ENCODE measurements around the gene RXFP1. TPM values are rescaled to one million over a fixed set of nuclear protein-coding genes. Genes with fewer than 3 reads are reported as not detected.

Gene RXFP1
- total RNA-seq, 1 donor from 2014 or later: not detected

DNA sequence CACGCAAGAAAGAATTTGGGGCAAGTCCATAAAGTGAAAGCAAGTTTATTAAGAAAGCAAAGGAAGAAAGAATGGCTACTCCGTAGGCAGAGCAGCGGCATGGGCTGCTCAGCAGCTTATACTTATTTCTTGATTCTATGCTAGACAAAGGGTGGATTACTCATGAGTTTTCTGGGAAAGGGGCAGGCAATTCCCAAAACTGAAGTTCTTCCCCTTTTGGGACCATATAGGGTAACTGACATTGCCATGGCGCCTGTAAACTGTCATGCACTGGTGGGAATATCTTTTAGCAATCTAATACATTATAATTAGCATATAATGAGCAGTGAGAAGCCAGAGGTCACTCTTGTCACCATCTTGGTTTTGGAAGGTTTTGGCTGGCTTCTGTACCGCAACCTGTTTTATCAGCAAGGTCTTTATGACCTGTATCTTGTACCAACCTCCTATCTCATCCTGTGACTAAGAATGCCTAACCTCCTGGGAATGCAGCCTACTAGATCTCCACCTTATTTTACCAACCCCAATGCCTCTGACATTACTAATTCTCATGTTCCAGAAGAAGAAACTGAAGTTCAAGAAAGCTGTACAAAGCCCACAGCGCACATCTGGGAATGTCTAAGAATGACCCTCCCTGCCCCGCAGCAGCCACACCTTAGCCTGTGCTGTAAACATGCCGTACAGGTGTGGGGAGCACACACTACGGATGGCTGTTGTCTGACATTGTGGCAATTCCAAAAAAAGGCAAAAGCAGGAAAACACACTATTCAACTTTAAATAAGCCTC is 18.6 kb downstream of the RXFP1 start:
- DNase-seq (ENCODE audit: extremely low read depth, low read depth, low spot score): no peak

DNA sequence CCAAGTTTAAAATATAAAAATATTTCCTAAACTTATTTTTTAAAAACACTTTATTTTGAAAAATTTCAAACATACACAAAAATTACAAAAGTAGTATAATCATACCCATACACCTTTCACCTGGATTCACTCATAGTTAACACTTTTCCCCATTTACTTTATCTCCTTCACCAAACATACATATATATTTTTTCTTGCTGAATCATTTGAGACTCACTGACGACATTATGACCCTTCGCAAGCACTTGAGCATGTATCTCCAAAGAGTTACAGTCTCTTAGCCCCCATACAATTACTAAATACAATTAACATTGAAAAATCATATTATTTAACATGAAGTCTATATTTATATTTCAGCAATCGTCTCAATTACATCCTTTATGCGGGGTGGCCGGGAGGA is 19.8 kb downstream of the RXFP1 start:
- DNase-seq (ENCODE audit: extremely low read depth, low read depth, low spot score): no peak

DNA sequence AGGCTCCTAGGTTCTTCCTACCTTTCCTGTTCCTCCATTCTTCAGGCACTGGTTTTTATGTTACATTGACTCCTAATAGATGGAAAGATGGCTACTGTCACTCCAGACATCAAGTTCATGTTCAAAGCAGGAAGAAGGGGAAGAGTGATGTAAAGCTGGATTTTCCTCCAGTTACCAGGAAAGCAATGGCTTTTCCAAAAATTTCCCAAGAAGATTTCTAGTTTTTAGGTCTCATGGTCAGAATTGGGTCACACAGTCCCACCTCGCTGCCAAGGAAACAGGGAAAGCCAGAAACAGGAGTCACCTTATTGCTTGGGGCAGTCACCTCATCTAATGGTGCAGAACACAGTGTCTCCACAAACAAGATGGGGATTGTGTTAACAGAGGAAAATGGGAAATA is 21.5 kb downstream of the RXFP1 start:
- no peak for DNase-seq (ENCODE audit: extremely low read depth, low read depth, low spot score)

DNA sequence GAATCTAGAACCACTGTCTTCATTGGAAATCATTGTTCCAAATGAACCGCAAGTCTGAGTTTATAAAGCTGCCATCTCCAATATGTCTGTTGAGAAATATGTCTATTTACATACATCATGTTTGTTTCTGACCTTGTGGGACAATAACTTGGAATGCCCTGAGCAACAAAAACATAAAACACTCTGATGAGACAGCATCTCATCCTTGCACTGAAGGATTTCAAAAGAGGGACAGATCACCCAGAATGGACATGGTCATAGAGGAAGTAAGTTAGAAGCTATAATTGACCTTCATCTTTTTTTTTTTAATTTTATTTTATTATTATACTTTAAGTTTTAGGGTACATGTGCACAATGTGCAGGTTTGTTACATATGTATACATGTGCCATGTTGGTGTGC is 22.5 kb downstream of the RXFP1 start:
- no peak for DNase-seq (ENCODE audit: extremely low read depth, low read depth, low spot score)

DNA sequence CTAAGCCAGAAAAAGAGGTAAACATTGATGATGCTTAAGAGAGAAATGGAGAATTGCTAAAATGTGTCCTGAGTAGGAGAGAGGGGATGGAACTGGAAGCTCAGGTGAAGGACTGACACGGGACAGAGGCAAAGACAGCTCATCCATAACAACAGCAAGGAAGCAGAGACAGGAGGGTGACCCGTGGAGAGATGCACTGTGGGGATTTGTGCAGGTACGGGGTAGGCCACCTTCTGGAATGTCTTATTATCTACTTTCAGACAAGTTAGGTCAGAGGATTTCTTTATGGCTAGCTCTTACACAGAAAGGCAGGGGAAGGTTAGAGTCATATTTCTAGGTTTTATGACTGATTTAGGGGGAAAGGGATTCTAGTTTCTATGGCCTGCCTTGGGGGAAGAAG is 31.7 kb downstream of the RXFP1 start:
- no peak for DNase-seq (ENCODE audit: extremely low read depth, low read depth, low spot score)

DNA sequence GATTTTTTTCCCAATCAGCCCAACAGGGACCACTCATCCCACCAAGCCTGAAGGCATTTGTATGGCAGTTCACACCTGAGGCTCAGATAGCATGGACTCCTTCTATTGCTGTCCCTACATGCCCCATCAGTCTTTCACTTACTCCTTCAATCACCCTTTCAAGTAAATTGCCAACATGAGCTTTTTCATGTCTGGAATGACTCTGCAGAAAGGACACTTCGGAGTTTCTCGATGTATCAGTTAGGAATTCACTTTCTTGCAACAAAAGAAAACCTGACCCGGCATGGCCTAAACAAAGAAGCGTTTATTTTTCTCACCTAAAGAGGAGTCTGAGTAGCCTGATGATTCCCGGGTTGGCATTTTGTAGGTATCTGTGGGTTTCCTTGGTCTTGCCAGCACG is 38.6 kb downstream of the RXFP1 start:
- no peak for DNase-seq (ENCODE audit: extremely low read depth, low read depth, low spot score)

DNA sequence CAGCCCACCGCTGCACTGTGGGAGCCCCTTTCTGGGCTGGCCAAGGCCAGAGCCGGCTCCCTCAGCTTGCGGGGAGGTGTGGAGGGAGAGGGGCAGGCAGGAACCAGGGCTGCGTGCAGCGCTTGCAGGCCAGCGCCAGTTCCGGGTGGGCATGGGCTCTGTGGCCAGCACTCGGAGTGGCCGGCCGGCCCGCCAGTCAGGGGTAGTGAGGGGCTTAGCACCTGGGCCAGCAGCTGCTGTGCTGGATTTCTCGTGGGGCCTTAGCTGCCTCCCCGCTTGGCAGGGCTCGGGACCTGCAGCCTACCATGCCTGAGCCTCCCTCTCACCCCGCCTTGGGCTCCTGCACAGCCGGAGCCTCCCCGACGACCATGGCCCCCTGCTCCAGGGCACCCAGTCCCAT is 45.2 kb downstream of the RXFP1 start:
- DNase-seq (ENCODE audit: extremely low read depth, low read depth, low spot score): no peak

DNA sequence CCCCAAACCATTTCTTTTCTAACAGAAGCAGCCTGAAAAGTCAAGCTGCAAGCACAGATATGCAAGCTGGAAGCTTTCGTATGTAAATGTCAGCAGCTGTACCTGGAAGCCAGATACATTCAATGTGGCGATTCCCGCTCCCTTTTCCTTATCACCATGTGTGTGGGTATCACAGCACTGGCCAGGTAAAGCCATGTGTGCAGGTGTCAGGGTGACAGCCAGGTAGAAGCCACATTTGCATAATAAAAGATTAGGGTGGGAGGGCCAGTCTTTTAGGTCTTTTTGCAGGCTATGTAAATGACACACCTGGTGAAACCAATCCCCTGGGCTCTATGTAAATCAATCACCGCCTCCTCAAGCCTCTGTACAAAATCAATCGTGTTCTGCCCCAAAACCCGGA is 50.1 kb downstream of the RXFP1 start:
- no peak for DNase-seq (ENCODE audit: extremely low read depth, low read depth, low spot score)

GRCh38 chr4:158572608-158573007 is 50.9 kb downstream of the RXFP1 start:
- no peak for DNase-seq (ENCODE audit: extremely low read depth, low read depth, low spot score)

- peak; percentile 3 for DNase-seq (ENCODE audit: extremely low read depth, low read depth, low spot score)
These were observed 56.8 kb downstream of the RXFP1 start for GRCh38 chr4:158578476-158578875.

DNA sequence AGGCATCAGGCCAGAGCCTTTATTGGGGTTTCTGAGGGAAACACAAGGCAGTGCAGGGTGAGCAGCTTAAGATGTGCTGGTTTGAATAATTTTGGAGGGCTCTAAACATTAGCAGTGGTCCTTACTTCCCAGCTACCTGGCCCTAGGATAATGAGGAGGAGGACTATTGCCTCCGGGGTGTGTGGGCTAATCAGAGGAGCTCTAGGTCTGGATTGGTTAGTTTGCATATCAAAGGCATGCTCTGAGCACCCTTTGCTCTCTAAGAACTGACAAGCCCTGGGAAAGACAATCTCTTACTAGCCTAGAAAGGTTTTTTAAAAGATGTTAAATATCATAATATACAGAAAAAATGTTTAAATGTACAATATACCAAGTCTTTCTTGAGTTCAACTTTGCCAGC is 58.4 kb downstream of the RXFP1 start:
- DNase-seq (ENCODE audit: extremely low read depth, low read depth, low spot score): no peak

GRCh38 chr4:158581161-158581560 is 59.5 kb downstream of the RXFP1 start:
- no peak for DNase-seq (ENCODE audit: extremely low read depth, low read depth, low spot score)

DNA sequence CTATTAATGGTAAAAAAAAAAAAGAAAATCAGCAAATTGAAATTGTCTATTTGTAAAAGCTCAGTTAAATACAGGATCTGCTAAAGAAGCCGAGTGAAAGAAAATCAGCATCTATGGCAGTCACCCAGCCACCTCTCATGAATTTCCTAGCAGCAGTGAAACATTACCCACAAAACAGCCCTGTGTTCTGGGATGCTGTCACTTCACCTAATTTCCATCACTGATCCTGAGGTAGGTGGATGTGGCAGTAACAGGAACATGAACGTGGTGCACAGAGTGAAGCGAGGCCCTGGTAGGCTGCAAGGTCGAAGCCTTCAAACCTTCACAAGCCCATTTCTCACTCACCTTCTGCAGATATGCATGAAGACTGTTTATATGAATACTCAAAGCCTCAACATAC is 65.2 kb downstream of the RXFP1 start:
- no peak for DNase-seq (ENCODE audit: extremely low read depth, low read depth, low spot score)

- DNase-seq (ENCODE audit: extremely low read depth, low read depth, low spot score): no peak
These were observed 66.6 kb downstream of the RXFP1 start for GRCh38 chr4:158588285-158588684.

DNA sequence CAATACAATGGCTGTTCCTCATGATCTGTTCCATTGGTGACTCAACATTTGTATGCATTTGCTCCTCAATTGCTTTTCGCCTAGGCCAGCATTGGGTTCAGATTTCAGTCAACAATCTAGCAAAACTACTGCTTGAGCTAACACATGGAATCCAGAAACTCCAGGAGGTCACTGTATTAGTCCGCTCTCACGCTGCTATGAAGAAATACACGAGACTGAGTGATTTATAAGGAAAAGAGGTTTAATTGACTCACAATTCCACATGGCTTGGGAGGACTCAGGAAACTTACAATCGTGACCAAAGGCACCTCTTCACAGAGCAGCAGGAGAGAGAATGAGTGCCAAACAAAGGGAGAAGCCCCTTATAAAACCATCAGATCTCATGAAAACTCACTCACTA is 67.1 kb downstream of the RXFP1 start:
- DNase-seq (ENCODE audit: extremely low read depth, low read depth, low spot score): no peak

GRCh38 chr4:158590306-158590705 is 68.6 kb downstream of the RXFP1 start:
- DNase-seq (ENCODE audit: extremely low read depth, low read depth, low spot score): no peak

GRCh38 chr4:158590824-158591223 is 69.1 kb downstream of the RXFP1 start:
- no peak for DNase-seq (ENCODE audit: extremely low read depth, low read depth, low spot score)

- DNase-seq (ENCODE audit: extremely low read depth, low read depth, low spot score): no peak
These were observed 76.4 kb downstream of the RXFP1 start for GRCh38 chr4:158597879-158598596.

- no peak for DNase-seq (ENCODE audit: extremely low read depth, low read depth, low spot score)
These were observed 77.5 kb downstream of the RXFP1 start for GRCh38 chr4:158599150-158599549.

DNA sequence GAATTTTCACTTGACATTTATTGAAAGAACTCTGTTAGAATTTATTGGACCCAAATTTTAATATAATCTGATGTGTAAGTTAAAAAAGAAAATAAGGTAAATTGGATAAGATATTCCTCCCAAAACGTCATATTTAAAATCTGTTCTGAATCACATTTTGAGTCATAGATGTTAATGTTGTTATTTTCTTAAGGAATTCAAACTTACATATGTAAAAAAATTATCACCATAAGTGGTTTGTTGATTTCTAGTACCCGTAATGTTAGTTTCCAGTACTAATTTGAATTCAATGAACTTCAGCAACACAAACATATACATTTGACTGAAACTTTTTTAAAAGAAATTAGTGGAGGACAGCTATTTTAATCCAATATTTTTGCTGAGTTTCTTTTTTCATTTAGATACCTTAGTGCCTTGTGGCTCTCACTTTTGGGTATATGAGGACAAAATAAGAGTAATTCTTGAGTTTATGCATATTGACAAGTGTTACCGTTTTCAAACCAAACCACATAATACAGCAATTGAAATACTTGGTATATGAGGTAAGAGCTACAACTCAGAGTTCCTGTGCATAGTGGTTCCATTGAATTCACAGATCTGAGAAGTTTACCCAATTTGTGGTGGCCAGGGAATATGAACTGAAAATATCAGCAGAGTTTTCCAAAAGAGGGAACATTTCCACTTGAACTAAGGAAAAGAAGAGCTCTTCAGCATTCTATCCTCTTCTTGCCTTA is 78.2 kb downstream of the RXFP1 start:
- no peak for DNase-seq (ENCODE audit: extremely low read depth, low read depth, low spot score)

GRCh38 chr4:158604369-158604768 is 82.7 kb downstream of the RXFP1 start:
- no peak for DNase-seq (ENCODE audit: extremely low read depth, low read depth, low spot score)

DNA sequence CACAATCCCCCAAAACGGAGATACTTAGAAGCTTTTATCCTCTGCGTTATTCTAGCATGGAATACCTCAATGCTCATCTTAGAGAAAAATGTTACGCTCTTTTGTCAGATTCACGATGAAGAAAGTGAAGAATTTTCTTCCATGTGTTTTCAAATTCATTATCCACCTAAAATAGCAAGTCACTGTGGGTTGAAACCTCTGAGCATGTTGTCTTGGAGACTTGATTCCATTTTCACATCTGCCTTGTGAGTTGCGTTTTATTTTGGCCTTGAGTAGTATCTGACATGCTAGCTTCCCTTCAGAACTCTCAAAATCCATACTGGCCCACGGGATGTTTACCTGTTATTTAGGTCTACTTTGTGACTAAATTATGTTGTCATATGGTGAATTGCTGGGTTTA is 83.7 kb downstream of the RXFP1 start:
- DNase-seq (ENCODE audit: extremely low read depth, low read depth, low spot score): no peak
